SJSA1 (cell line): ENCODE measurements around the gene MYCBP2. TPM values are rescaled to one million over a fixed set of nuclear protein-coding genes. Genes with fewer than 3 reads are reported as not detected.
A peak's percentile ranks its signal among the peaks of the same experiment; 100 is the strongest.
"Not testable (repeated sequence)": the region's sequence is repeated elsewhere in the genome, so short reads cannot be mapped to it uniquely, and the experiment has no call there.

ENCODE experiments used
- DNase-seq, 2 experiments: peaks; one replicate each; pipeline ENCODE4 v3.0.0-alpha.2; 2015 to 2020; ENCODE audit warnings: low spot score in 2 of 2, low read depth in 1 of 2
- H3K27ac ChIP-seq: fragments of 250-450 bp; sonication (Bioruptor Pico); 2 replicates; pipeline ENCODE4 v1.5.1; 2020; ENCODE audit warnings: mild to moderate bottlenecking, moderate library complexity
- H3K27me3 ChIP-seq: fragments of 250-450 bp; sonication (Bioruptor Pico); replicated peaks from 2 replicates; pipeline ENCODE4 v1.5.1; 2020; ENCODE audit warnings: mild to moderate bottlenecking, moderate library complexity
- H3K36me3 ChIP-seq: fragments of 250-450 bp; sonication (Bioruptor Pico); 2 replicates; pipeline ENCODE4 v1.5.1; 2020; ENCODE audit warnings: mild to moderate bottlenecking
- H3K4me1 ChIP-seq: fragments of 250-450 bp; sonication (Bioruptor Pico); replicated peaks from 2 replicates; pipeline ENCODE4 v1.6.1; 2021; ENCODE audit warnings: mild to moderate bottlenecking
- H3K4me3 ChIP-seq: fragments of 250-450 bp; sonication (Bioruptor Pico); 2 replicates; pipeline ENCODE4 v1.5.1; 2020; ENCODE audit warnings: mild to moderate bottlenecking
- H3K9me3 ChIP-seq: fragments of 250-450 bp; sonication (Bioruptor Pico); replicated peaks from 2 replicates; pipeline ENCODE4 v1.5.1; 2020; ENCODE audit warnings: mild to moderate bottlenecking
- total RNA-seq: library from RNA; depleted of rRNA; stranded (reverse); fragments of >200 nt; shearing (Covaris generic); gene quantifications from 2 replicates; pipeline ENCODE4 v1.2.3, GENCODE V29; 2014

MYCBP2 gene
- total RNA-seq, 1 experiment from 2014 or later: 53.2 TPM

DNA sequence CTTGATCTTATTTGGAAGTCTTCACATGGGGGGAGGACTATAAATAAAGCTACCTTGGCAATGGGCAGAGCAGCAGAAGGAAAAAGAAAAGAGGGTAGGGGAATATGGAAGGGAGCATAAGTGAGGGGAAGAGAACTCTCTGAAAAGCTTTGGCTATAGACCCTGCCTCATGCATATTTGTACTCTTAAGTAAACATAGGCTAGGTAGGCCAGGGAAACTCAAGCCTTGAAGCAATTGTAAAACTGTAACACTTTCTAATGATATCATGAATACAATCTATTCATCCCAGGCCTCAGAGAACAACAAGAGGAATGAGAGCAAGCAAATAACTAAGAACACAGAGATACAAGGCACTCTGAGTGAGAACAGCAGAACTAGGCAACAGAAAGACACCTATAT lies 20.4 kb downstream of the MYCBP2 start:
- DNase-seq: no peak
- Histone ChIP-seq H3K27ac (no peak overlapping the region), H3K9me3 (no peaks in the 10 kb centered on the region), H3K4me1 (peaks cover 59% of the 10 kb centered on the region), H3K27me3 (no peaks in the 10 kb centered on the region), H3K36me3 (no peaks in the 10 kb centered on the region), H3K4me3 (no peak overlapping the region)

DNA sequence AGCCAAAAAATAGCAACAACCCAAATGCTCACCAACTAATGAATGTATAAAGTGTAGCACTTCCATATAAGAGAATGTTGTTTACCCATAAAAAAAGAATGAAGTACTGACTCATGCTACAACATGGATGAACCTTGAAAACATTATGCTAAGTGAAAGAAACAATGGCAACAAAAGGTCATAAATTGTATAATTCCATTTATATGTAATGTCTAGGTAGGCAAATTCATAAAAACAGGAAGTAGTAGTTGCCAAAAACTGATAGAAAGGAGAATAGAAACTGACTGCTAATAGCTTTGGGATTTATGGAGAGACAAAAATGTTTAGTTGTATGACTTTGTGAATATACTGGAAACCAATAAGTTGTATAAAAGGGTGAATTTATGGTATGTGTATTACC lies 21.6 kb downstream of the MYCBP2 start:
- Histone ChIP-seq H3K36me3 (no peaks in the 10 kb centered on the region), H3K4me1 (peaks cover 59% of the 10 kb centered on the region), H3K9me3 (no peaks in the 10 kb centered on the region), H3K27ac (no peak overlapping the region), H3K4me3 (no peak overlapping the region), H3K27me3 (no peaks in the 10 kb centered on the region)
- peak in 1 of 2 experiments; percentile 31 for DNase-seq

DNA sequence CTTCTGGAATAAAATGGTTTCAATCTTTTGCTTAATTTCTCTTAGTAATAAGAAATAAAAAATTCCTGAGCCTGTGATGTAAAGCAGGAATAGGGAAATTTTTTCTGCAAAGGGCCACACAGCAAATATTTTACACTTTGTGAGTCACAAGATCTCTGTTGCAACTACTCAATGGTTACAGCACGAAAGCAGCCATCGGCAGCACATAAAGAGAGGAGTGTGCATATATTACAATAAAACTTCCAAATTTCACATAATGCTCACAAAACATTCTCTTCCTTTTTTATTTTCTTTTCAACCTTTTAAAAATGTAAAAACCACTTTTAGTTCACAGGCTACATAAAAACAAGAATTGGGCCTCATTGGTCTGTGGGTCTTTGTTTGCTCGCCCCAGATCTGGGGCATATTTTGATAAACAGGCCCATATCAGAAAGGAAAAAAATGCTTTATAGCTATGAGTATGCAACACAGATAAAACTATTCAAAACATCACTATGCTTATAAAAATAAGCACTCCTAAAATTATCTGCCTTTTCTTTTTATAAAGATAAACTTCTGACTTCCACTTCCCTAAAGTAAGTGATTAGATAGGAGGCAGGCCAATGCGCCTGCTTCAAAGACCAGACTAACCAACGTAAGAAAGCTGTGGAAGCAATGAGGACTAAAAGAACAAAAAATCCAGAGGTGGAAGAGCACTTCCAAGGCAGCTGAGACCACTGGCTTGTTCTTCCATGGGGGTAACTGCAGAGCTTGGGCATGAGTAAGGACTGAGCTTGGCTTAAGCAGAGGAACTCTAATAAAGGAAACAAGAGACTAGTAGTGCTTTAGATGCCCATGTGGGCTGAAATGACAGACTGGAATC lies 26.5 kb downstream of the MYCBP2 start:
- peak in 1 of 2 experiments; percentile 63 for DNase-seq
- no peaks in the 10 kb centered on the region for H3K9me3 ChIP-seq
- H3K27me3 ChIP-seq: no peaks in the 10 kb centered on the region
- H3K4me3 ChIP-seq: no peak overlapping the region
- peak overlapping the region; percentile 72 for H3K27ac ChIP-seq
- peaks cover 42% of the 10 kb centered on the region for H3K4me1 ChIP-seq
- H3K36me3 ChIP-seq: peaks cover 3% of the 10 kb centered on the region

DNA sequence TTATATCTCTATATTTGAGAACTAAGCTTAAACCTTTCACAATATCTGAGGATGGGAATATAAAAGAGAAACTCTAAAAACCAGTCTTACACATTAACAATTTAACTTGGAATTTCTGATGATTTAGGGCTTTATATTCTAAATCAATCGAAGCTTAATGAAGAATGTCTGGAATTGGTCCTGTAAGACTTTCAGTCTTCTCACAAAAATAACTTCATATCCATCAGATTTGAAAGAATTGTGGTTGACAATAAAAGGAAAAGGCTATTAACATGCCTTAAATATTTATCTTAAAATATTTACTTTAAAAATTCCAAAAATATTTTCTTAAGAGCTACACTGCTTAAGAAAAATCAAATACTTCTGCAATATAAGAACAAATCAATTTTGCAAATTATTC lies 27.3 kb downstream of the MYCBP2 start:
- H3K36me3 ChIP-seq: peaks cover 7% of the 10 kb centered on the region
- H3K9me3 ChIP-seq: no peaks in the 10 kb centered on the region
- peak in 1 of 2 experiments; percentile 14 for DNase-seq
- H3K27me3 ChIP-seq: no peaks in the 10 kb centered on the region
- peaks cover 35% of the 10 kb centered on the region for H3K4me1 ChIP-seq
- H3K4me3 ChIP-seq: no peak overlapping the region
- peak overlapping the region; percentile 72 for H3K27ac ChIP-seq

DNA sequence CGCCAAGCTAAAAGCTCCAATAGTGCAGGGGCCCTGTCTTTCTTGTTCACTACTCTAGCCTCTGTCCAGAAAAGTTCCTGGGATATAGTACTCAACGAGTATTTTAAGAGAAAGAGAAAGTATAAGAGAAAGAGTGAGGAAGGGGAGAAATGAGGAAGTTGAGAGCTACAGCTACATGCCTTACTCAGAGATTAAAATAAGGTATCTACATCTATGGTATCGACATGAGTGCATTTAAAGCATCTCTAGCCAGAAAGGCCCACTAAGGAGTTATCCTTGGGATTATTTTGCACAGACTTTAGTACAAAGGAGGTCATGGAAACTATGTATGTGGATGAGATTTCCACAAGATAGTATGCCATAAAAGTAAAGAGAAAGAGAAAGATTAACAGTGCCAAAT lies 28.5 kb downstream of the MYCBP2 start:
- H3K27ac ChIP-seq: no peak overlapping the region
- H3K9me3 ChIP-seq: no peaks in the 10 kb centered on the region
- H3K4me3 ChIP-seq: no peak overlapping the region
- no peaks in the 10 kb centered on the region for H3K27me3 ChIP-seq
- DNase-seq: no peak
- H3K4me1 ChIP-seq: peaks cover 35% of the 10 kb centered on the region
- peaks cover 12% of the 10 kb centered on the region for H3K36me3 ChIP-seq

DNA sequence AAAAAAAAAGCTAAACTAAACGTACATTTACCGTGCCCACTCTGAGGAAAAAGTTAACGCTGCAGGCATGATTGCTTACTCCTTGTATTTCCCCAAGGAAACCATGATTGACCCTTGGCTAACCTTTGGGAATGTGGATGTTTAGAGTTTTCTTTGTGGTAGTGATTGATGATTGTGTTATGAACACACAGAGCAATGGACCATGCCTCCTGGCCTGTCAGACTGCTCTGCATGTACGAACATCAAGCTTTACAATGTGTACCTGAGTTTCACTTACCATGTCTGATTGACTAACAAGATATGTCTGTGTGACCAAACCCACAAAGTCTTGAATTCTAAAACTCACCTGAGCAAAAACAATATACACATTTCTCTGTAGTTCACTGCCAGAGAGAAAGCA lies 35.1 kb downstream of the MYCBP2 start:
- H3K4me1 ChIP-seq: no peaks in the 10 kb centered on the region
- H3K27me3 ChIP-seq: no peaks in the 10 kb centered on the region
- H3K27ac ChIP-seq: no peak overlapping the region
- no peak for DNase-seq
- H3K9me3 ChIP-seq: no peaks in the 10 kb centered on the region
- H3K36me3 ChIP-seq: peaks cover 33% of the 10 kb centered on the region
- H3K4me3 ChIP-seq: no peak overlapping the region

DNA sequence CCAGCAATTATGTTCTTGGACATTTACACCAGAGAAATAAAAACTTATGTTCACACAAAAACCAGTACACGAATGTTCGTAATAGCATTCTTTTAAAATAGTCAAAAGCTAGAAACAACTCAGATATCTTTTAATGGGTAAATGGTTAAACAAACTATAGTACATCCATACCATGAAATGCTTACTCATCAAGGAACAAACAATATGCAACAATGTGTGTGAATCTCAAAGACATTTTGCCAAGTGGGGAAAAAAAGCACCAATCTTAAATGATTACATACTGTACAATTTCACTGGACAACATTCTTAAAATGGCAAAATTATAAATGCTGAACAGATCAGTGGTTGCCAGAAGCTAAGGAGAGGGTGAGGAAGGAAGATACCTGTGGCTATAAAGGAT lies 36.6 kb downstream of the MYCBP2 start:
- no peaks in the 10 kb centered on the region for H3K27me3 ChIP-seq
- H3K9me3 ChIP-seq: no peaks in the 10 kb centered on the region
- H3K4me3 ChIP-seq: no peak overlapping the region
- H3K36me3 ChIP-seq: peaks cover 30% of the 10 kb centered on the region
- H3K27ac ChIP-seq: no peak overlapping the region
- no peak for DNase-seq
- peaks cover 5% of the 10 kb centered on the region; the same call in 1 of the 2 replicates for H3K4me1 ChIP-seq

DNA sequence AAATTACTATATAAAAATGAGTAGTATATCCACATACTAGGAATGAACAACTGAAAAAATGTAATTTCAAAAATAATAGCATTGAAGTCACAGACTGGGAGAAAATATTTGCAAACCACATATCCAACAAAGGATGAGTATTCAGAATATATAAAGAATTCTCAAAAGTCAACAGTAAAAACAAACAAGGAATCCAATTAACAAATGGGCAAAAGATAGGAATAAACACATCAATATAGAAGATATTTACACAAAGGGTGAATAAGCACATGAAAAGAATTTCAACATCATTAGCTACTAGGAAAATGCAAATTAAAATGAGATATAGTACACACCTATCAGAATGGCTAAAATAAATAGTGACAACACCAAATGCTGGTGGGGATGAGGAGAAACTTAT lies 37.0 kb downstream of the MYCBP2 start:
- H3K4me1 ChIP-seq: peaks cover 7% of the 10 kb centered on the region; the same call in 1 of the 2 replicates
- no peak overlapping the region for H3K4me3 ChIP-seq
- H3K36me3 ChIP-seq: peaks cover 27% of the 10 kb centered on the region
- no peaks in the 10 kb centered on the region for H3K9me3 ChIP-seq
- DNase-seq: no peak
- H3K27me3 ChIP-seq: no peaks in the 10 kb centered on the region
- no peak overlapping the region for H3K27ac ChIP-seq

DNA sequence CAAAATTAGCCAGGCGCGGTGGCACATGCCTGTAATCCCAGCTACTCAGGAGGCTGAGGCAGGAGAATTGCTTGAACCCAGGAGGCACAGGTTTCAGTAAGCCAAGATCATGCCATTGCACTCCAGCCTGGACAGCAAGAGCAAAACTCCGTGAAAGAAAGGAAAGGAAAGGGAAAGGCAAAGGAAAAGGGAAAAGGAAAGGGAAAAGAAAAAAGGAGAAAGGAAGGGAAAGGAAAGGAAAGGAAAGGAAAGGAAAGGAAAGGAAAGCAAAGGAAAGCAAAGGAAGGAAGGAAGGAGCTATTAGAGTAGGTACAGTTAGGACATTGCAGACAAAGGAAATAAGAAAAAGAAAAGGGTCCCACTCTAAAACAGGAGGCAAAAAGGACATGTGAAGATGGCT lies 41.3 kb downstream of the MYCBP2 start:
- H3K4me1 ChIP-seq, H3K4me3 ChIP-seq, DNase-seq, H3K27me3 ChIP-seq, H3K27ac ChIP-seq, H3K9me3 ChIP-seq: not testable (repeated sequence)
- peaks cover 13% of the 10 kb centered on the region for H3K36me3 ChIP-seq

DNA sequence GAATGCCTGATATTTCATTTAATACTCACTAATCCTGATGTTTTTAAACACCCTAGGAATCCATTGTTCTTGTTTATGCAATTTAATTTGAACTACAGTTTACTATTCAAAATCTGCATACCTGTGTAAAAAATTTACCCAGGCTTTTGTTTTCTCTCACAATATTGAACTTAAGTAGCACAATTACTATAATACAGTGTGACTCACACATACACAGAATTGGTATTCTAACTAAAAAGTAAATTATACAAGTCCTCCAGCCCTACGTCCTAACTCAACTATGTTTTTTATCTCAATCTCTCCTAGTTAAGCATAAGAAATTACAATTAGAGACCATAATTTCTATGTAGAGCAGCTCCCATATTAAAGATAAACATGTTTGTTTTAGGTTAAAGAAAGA lies 41.8 kb downstream of the MYCBP2 start:
- Histone ChIP-seq H3K9me3 (no peaks in the 10 kb centered on the region), H3K27ac (no peak overlapping the region), H3K4me3 (no peak overlapping the region), H3K27me3 (no peaks in the 10 kb centered on the region), H3K4me1 (peaks cover 7% of the 10 kb centered on the region; the same call in 1 of the 2 replicates), H3K36me3 (peaks cover 11% of the 10 kb centered on the region)
- DNase-seq: no peak

DNA sequence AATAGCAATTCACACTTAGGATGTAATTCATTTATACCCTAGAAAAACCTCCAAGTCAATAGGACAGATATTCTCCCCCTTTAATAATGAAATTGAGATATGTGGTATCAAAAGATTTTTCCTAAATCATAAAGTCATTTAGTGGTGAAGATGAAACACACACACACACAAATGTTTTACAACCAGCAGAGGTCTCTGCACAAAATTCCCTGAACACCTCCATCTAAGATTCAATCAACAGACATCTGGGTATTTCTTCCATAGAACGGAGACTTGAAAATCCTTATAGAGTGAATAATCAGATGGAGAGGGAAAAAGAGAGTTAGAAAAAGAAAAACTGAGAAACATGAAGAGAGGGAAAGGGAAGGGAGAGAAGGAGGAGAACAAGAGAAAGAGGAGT lies 52.8 kb downstream of the MYCBP2 start:
- Histone ChIP-seq H3K9me3 (no peaks in the 10 kb centered on the region), H3K4me3 (no peak overlapping the region), H3K27ac (no peak overlapping the region), H3K36me3 (peaks cover 27% of the 10 kb centered on the region), H3K27me3 (no peaks in the 10 kb centered on the region), H3K4me1 (no peaks in the 10 kb centered on the region)
- no peak for DNase-seq

DNA sequence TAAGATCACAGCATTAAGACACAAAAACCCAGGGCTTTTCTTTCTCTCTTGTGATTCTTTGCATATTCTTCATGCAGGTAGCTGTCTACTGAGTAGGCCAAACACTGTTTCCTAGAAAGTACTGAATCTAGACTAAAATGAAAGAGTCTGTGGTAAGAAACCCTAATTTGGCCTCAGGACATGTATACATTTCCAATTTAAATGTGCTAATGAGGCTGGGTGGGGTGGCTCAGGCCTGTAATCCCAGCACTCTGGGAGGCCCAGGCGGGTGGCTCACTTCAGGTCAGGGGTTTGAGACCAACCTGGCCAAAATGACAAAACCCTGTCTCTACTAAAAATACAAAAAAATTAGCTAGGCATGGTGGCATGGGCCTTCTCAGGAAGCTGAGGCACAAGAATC lies 57.8 kb downstream of the MYCBP2 start:
- peaks cover 48% of the 10 kb centered on the region for H3K36me3 ChIP-seq
- no peaks in the 10 kb centered on the region for H3K9me3 ChIP-seq
- no peak overlapping the region for H3K4me3 ChIP-seq
- H3K27me3 ChIP-seq: no peaks in the 10 kb centered on the region
- no peak overlapping the region for H3K27ac ChIP-seq
- no peak for DNase-seq
- no peaks in the 10 kb centered on the region for H3K4me1 ChIP-seq

DNA sequence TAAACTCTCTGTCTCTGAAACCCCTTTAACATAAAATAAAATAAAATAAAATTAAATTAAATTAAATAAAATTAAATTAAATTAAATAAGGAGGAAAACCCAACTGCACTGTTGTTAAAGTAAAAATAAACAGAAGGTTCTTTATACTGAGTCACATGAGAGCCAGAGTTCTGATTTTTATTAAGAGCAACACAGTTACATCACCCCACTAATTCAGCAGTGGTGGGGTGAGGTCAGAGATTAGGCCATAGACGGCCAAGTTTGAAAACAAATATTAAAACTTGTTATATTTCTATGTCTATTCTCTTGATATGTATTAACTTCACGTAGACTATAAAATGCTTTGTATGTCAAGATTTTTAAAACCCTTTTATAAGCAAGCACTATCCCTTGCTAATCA lies 59.5 kb downstream of the MYCBP2 start:
- Histone ChIP-seq H3K27ac (no peak overlapping the region), H3K9me3 (no peaks in the 10 kb centered on the region), H3K27me3 (no peaks in the 10 kb centered on the region), H3K4me1 (no peaks in the 10 kb centered on the region), H3K4me3 (no peak overlapping the region), H3K36me3 (peaks cover 41% of the 10 kb centered on the region)
- DNase-seq: no peak

DNA sequence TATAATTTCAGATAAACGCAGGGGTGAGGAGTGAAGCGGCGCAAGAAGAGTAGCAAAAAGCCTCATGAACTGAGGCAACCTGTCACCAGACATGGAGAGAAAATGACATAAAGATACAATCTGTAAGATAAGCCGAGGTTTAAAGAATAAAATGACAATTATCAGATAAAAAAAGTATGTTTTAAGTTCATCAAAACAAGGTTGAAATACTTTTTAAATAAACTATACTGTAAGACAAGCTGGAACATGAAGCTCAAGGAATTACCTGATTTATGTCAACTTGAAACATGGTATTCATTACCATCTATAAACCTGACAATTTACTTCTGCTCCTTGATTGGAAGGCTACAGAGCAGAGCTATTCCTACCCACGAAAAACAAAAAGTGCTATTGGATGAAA lies 61.6 kb downstream of the MYCBP2 start:
- Histone ChIP-seq H3K4me3 (no peak overlapping the region), H3K36me3 (peaks cover 40% of the 10 kb centered on the region), H3K27me3 (no peaks in the 10 kb centered on the region), H3K9me3 (no peaks in the 10 kb centered on the region), H3K4me1 (no peaks in the 10 kb centered on the region), H3K27ac (no peak overlapping the region)
- no peak for DNase-seq

DNA sequence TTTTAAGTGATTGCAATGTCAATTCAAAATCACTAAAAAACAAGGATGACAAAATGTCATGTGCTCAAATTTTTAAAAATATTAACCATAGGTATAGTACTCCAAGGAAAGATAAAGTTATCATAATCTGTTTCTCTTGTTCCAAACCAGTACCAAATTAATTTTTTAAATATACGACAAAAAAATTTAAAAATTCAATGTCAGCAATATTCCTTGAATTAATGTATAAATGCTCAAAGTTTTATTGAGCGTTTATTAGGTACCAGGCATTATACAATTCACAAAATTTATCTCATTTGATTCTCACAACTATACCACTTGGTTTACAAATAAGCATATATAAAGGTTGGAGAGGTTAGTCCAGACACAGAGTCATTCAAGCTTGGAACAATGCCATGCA lies 64.7 kb downstream of the MYCBP2 start:
- Histone ChIP-seq H3K27me3 (no peaks in the 10 kb centered on the region), H3K9me3 (no peaks in the 10 kb centered on the region), H3K4me1 (no peaks in the 10 kb centered on the region), H3K36me3 (peaks cover 31% of the 10 kb centered on the region), H3K4me3 (no peak overlapping the region), H3K27ac (no peak overlapping the region)
- DNase-seq: no peak
